Activated naive CD4-positive, alpha-beta T cell treated with anti-CD3 and anti-CD28 coated beads, Interleukin-2, amount 10 ng/mL, durations not matched to agents 7 days and 5 days (primary cell): ENCODE results near the gene SPATA33.

Experiments
- CTCF ChIA-PET: fragments of 350-600 bp; sonication (Branson Sonifier 250); formaldehyde crosslinking; loops from one replicate; lab custom pipeline; 2021; ENCODE audit warnings: antibody characterized with exemption; lab: Charles Lee
- DNase-seq: peaks from one replicate; pipeline ENCODE4 v3.0.0-alpha.2; 2020
- H3K27ac Mint-ChIP-seq: one replicate; pipeline ENCODE4 v1.8.0; 2021; ENCODE audit warnings: mild to moderate bottlenecking, moderate library complexity, mixed read lengths
- H3K27me3 Mint-ChIP-seq: one replicate; pipeline ENCODE4 v1.8.0; 2021; ENCODE audit warnings: mild to moderate bottlenecking, mixed read lengths
- H3K36me3 Mint-ChIP-seq: one replicate; pipeline ENCODE4 v1.8.0; 2021; ENCODE audit warnings: mixed read lengths
- H3K4me1 Mint-ChIP-seq: one replicate; pipeline ENCODE4 v1.8.0; 2021; ENCODE audit warnings: mixed read lengths
- H3K4me3 Mint-ChIP-seq: one replicate; pipeline ENCODE4 v1.8.0; 2021; ENCODE audit warnings: mild to moderate bottlenecking, moderate library complexity, mixed read lengths
- H3K9me3 Mint-ChIP-seq: one replicate; pipeline ENCODE4 v1.8.0; 2021; ENCODE audit warnings: mixed read lengths

SPATA33 gene

GRCh38 chr16:89709716-89710432, 52.2 kb downstream of the SPATA33 start:
- no peak overlapping the region for H3K4me3 Mint-ChIP-seq
- H3K36me3 Mint-ChIP-seq, result peaks cover under 1% of the 10 kb centered on the region
- CTCF ChIA-PET, result interaction anchor here (0.6 to 6.0 kb wide), 5 partner anchors 10 to 151 kb away, joined by 3 to 116 read pairs (median 4); no protein-coding TSS in a partner anchor
- peaks cover 4% of the 10 kb centered on the region for H3K27me3 Mint-ChIP-seq
- DNase-seq, result no peak
- peaks cover 15% of the 10 kb centered on the region for H3K4me1 Mint-ChIP-seq
- H3K27ac Mint-ChIP-seq, result no peak overlapping the region
- H3K9me3 Mint-ChIP-seq, result no peaks in the 10 kb centered on the region

- Mint-ChIP-seq H3K27ac (no peak overlapping the region), H3K4me3 (no peak overlapping the region), H3K4me1 (peaks cover 12% of the 10 kb centered on the region), H3K9me3 (no peaks in the 10 kb centered on the region), H3K36me3 (peaks cover 1% of the 10 kb centered on the region), H3K27me3 (peaks cover 2% of the 10 kb centered on the region)
- CTCF ChIA-PET, result interaction anchor here (1.2 to 6.0 kb wide), 2 partner anchors 80 to 149 kb away, joined by 3 to 116 read pairs; no protein-coding TSS in a partner anchor
- no peak for DNase-seq
Measured at GRCh38 chr16:89710709-89711564, 53.3 kb downstream of the SPATA33 start.

- H3K36me3 Mint-ChIP-seq, result peaks cover 3% of the 10 kb centered on the region
- CTCF ChIA-PET, result no interaction called here
- H3K27ac Mint-ChIP-seq, result no peak overlapping the region
- DNase-seq, result peak; percentile 82
- H3K4me1 Mint-ChIP-seq, result peaks cover 10% of the 10 kb centered on the region
- no peaks in the 10 kb centered on the region for H3K9me3 Mint-ChIP-seq
- H3K27me3 Mint-ChIP-seq, result no peaks in the 10 kb centered on the region
- H3K4me3 Mint-ChIP-seq, result peak overlapping the region; percentile 69
Measured at GRCh38 chr16:89711601-89712273, 54.1 kb downstream of the SPATA33 start.

GRCh38 chr16:89712274-89712781, 54.7 kb downstream of the SPATA33 start:
- Mint-ChIP-seq H3K4me3 (peak overlapping the region; percentile 69), H3K27ac (no peak overlapping the region), H3K27me3 (no peaks in the 10 kb centered on the region), H3K36me3 (peaks cover 6% of the 10 kb centered on the region), H3K4me1 (peaks cover 10% of the 10 kb centered on the region), H3K9me3 (no peaks in the 10 kb centered on the region)
- CTCF ChIA-PET, result interaction anchor here (0.6 kb wide), 1 partner anchor 80 kb away, joined by 3 read pairs; no protein-coding TSS in a partner anchor
- DNase-seq, result no peak

- Mint-ChIP-seq H3K36me3 (peaks cover 9% of the 10 kb centered on the region), H3K27ac (no peak overlapping the region), H3K9me3 (no peaks in the 10 kb centered on the region), H3K4me1 (peaks cover 33% of the 10 kb centered on the region), H3K4me3 (no peak overlapping the region), H3K27me3 (peaks cover 9% of the 10 kb centered on the region)
- no peak for DNase-seq
- CTCF ChIA-PET, result interaction anchor here (0.6 kb wide), 1 partner anchor 10 kb away, joined by 3 read pairs; no protein-coding TSS in a partner anchor
Measured at GRCh38 chr16:89716493-89716892, 58.9 kb downstream of the SPATA33 start.

GRCh38 chr16:89716916-89717687, 59.5 kb downstream of the SPATA33 start:
- no peak overlapping the region for H3K4me3 Mint-ChIP-seq
- H3K36me3 Mint-ChIP-seq, result peaks cover 9% of the 10 kb centered on the region
- DNase-seq, result no peak
- H3K27ac Mint-ChIP-seq, result no peak overlapping the region
- CTCF ChIA-PET, result interaction anchor here (0.6 to 3.7 kb wide), 2 partner anchors 10 to 11 kb away, joined by 3 to 13 read pairs; no protein-coding TSS in a partner anchor
- H3K27me3 Mint-ChIP-seq, result peaks cover 9% of the 10 kb centered on the region
- H3K4me1 Mint-ChIP-seq, result peaks cover 33% of the 10 kb centered on the region
- H3K9me3 Mint-ChIP-seq, result no peaks in the 10 kb centered on the region

GRCh38 chr16:89717688-89718505, 60.3 kb downstream of the SPATA33 start:
- H3K27ac Mint-ChIP-seq, result peak overlapping the region; percentile 58
- H3K4me3 Mint-ChIP-seq, result no peak overlapping the region
- peaks cover 29% of the 10 kb centered on the region for H3K4me1 Mint-ChIP-seq
- no peaks in the 10 kb centered on the region for H3K9me3 Mint-ChIP-seq
- CTCF ChIA-PET, result interaction anchor here (3.7 kb wide), 1 partner anchor 11 kb away, joined by 13 read pairs; no protein-coding TSS in a partner anchor
- peaks cover 15% of the 10 kb centered on the region for H3K36me3 Mint-ChIP-seq
- peaks cover 9% of the 10 kb centered on the region for H3K27me3 Mint-ChIP-seq
- no peak for DNase-seq
